Brain microvascular endothelial cell (primary cell): ENCODE results near the gene ZNF407.

Source experiments
- DNase-seq: peaks from one replicate; pipeline ENCODE4 v3.0.0-alpha.2; 2020
- H3K27ac ChIP-seq: fragments of 250-450 bp; sonication (Bioruptor Pico); 2 replicates; pipeline ENCODE4 v1.5.1; 2020; ENCODE audit warnings: mild to moderate bottlenecking, moderate library complexity
- H3K27me3 ChIP-seq: fragments of 250-450 bp; sonication (Bioruptor Pico); replicated peaks from 2 replicates; pipeline ENCODE4 v1.5.1; 2020; ENCODE audit warnings: mild to moderate bottlenecking
- H3K36me3 ChIP-seq: fragments of 250-450 bp; sonication (Bioruptor Pico); replicated peaks from 2 replicates; pipeline ENCODE4 v1.5.1; 2020; ENCODE audit warnings: mild to moderate bottlenecking
- H3K4me3 ChIP-seq: 2 replicates; pipeline ENCODE4 v1.5.1; 2011; ENCODE audit warnings: low read depth, mild to moderate bottlenecking, control low read depth, low read length, moderate library complexity
- in situ Hi-C: cut with HindIII; loops from 2 replicates; pipeline ENCODE4 v1.10.0; 2017; ENCODE audit warnings: low sequenced_read_pairs, low pct_ligation_motif_present
- TF ChIP-seq, protein P1 (sequence below): IDR thresholded peaks from 2 replicates; pipeline ENCODE4 v1.5.1; 2011; ENCODE audit warnings: low read depth, mild to moderate bottlenecking, moderate library complexity, low read length, control low read depth, inconsistent platforms; ENCODE audit errors: missing control alignments

ZNF407 gene

DNA sequence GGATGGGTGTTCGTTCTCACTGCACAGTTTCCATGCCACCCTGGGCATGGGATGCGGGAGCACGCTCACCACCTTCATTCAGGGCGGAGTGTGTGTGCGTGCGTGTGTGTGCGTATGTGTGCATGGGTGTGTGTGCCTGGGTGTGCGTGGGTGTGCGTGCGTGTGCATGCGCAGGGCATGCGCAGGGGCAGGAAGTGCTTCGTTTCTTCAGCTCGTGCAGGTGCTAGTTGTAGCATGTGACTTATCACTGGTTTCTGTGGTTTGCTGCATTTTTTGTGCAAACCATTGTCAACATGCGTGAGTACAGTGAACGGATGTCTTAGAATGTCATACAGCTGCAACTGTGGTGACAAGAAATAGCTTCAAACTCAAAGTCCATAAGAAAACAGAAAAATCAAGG, 431.8 kb downstream of the ZNF407 start:
- no peak overlapping the region for H3K4me3 ChIP-seq
- TF ChIP-seq, protein P1, sequence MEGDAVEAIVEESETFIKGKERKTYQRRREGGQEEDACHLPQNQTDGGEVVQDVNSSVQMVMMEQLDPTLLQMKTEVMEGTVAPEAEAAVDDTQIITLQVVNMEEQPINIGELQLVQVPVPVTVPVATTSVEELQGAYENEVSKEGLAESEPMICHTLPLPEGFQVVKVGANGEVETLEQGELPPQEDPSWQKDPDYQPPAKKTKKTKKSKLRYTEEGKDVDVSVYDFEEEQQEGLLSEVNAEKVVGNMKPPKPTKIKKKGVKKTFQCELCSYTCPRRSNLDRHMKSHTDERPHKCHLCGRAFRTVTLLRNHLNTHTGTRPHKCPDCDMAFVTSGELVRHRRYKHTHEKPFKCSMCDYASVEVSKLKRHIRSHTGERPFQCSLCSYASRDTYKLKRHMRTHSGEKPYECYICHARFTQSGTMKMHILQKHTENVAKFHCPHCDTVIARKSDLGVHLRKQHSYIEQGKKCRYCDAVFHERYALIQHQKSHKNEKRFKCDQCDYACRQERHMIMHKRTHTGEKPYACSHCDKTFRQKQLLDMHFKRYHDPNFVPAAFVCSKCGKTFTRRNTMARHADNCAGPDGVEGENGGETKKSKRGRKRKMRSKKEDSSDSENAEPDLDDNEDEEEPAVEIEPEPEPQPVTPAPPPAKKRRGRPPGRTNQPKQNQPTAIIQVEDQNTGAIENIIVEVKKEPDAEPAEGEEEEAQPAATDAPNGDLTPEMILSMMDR, result no peak
- H3K27ac ChIP-seq, result no peak overlapping the region
- no peaks in the 10 kb centered on the region for H3K36me3 ChIP-seq
- DNase-seq, result no peak
- in situ Hi-C loops, result no loop called here
- no peaks in the 10 kb centered on the region for H3K27me3 ChIP-seq

DNA sequence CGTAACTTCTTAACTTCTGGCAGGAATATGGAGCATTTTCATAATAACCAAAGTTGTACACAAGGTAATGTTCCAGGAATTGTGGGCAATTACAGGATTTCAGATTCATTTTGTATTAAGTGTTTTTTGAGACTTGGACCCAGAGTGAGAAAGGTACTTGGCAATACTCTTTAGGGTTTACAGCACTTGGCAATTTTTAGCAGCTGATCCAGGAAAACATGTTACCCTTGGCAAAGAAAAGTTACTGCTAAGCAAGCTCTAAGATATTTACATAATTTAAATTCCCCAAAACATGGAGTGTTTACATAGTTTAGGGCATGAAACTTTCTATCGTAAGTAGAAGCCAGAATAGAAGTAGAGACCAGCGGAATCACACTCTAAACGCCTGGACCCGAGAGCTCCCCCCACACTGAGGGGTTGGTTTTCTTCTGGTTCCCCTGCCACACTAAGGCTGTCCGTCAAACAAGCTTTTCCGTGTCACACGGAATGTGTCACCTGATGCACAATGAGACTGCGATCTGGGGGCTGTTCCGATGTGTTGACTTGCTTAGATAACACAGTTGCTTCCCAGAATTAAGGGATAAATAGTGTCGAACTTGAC, 434.1 kb downstream of the ZNF407 start:
- Histone ChIP-seq H3K27ac (no peak overlapping the region), H3K4me3 (no peak overlapping the region), H3K27me3 (no peaks in the 10 kb centered on the region), H3K36me3 (no peaks in the 10 kb centered on the region)
- DNase-seq, result no peak
- in situ Hi-C loops, result no loop called here
- TF ChIP-seq, protein P1, result no peak

DNA sequence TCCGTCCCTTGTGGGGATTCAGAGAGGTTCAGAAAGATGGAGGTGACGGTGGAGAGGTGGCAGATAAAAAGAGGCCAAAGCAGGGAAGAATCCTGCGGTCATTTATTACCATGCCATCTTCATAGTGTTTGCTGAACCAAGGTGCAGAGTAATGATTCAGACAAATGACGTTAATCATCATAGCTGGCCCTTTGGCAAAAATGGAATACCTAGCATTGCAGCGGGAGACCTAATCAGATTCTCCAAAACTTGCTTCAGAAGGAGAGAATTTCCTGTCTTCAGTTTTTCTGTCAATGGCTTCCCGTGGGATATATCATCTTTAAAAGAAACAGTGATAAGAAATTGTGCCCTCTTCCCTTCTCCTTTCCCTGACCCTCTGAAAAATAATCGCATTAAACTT, 435.8 kb downstream of the ZNF407 start:
- in situ Hi-C loops, result no loop called here
- no peak overlapping the region for H3K4me3 ChIP-seq
- H3K27ac ChIP-seq, result no peak overlapping the region
- H3K36me3 ChIP-seq, result no peaks in the 10 kb centered on the region
- no peaks in the 10 kb centered on the region for H3K27me3 ChIP-seq
- DNase-seq, result no peak
- TF ChIP-seq, protein P1, result no peak

DNA sequence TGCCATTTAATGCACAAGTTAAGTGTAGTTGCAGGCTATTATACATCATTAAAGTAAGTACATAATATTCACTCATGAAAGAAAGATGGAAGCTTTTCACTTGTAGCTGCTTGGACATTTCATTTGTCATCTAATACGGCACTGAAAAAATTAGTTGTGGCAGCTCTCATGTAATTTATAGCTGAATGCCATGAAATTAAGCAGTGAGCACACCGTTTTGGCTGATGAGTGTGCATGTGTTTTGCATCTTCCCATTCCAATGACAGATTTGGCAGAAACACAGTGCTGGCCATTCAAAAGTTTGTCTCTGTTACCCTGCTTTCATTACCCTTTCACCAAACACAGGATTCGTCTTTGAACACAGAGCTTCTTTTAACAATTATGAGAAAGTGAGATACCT, 437.3 kb downstream of the ZNF407 start:
- no peaks in the 10 kb centered on the region for H3K27me3 ChIP-seq

DNA sequence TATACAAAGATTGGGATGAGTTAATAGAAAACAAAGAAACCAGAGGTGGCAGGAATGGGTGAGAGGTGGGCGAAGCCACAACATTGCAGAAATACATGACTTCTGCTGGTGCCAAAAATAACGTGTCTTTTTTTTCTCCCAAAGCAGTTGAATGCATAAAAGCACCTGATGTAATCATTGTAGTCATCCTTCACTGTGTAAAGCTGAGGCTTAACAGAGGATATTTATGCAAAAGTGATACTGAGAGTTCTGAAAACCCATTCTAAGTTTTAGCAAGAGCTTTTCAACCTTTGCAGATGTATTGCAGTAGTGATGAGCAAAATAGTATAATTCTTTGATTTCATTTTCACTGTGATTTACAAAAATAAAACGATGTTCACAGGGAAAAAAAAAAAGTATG, 438.3 kb downstream of the ZNF407 start:
- H3K36me3 ChIP-seq, result no peaks in the 10 kb centered on the region

More for the DNA sequence above, 437.3 kb downstream of the ZNF407 start:
- DNase-seq, result no peak
- Histone ChIP-seq H3K4me3 (no peak overlapping the region), H3K27ac (no peak overlapping the region), H3K36me3 (no peaks in the 10 kb centered on the region)
- TF ChIP-seq, protein P1, result no peak
- in situ Hi-C loops, result no loop called here

More for the DNA sequence above, 438.3 kb downstream of the ZNF407 start:
- Histone ChIP-seq H3K27me3 (no peaks in the 10 kb centered on the region), H3K27ac (no peak overlapping the region), H3K4me3 (no peak overlapping the region)
- DNase-seq, result no peak
- TF ChIP-seq, protein P1, result no peak
- in situ Hi-C loops, result no loop called here
